TTC549 (cell line): Measurements from ENCODE around the gene ADAMTS16.

Source experiments
- FAIRE-seq: peaks from 2 replicates; lab custom pipeline; 2012; peaks lifted over from hg19 to GRCh38; lab: Jason Lieb, UNC

The ADAMTS16 gene

DNA sequence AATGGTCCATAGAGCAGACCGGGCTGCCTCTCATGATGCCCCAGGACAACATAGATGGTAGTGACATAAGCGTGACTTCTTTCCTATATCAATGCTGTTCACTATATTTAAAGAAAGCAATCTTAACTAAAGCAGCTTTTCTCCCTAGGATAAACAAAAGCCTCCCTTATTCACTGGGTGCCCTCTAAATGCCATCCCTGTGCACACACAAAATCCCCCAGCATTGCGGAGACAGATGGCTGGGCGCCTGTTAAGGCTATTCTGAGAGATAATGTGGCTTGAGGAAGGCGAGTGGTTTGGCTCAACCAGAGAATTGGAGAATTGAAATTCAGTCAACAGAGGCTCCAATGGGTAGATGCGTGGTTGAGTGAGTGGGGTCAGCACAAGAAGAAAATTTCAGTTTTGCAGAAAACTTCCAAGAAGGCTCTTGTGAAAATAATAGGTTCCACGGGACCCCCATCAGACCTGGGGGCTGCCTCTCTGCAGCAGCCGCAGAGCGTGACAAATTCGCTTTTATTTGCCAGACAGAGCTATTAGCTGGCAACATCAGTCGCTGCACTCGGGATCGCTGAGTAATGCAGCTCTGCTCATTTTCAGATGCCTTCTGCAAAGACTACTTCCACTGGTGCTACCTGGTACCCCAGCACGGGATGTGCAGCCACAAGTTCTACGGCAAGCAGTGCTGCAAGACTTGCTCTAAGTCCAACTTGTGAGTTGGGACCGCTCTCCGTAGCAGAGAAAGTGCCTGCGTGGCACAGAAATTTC is 178.5 kb downstream of the ADAMTS16 start:
- no peak for FAIRE-seq

DNA sequence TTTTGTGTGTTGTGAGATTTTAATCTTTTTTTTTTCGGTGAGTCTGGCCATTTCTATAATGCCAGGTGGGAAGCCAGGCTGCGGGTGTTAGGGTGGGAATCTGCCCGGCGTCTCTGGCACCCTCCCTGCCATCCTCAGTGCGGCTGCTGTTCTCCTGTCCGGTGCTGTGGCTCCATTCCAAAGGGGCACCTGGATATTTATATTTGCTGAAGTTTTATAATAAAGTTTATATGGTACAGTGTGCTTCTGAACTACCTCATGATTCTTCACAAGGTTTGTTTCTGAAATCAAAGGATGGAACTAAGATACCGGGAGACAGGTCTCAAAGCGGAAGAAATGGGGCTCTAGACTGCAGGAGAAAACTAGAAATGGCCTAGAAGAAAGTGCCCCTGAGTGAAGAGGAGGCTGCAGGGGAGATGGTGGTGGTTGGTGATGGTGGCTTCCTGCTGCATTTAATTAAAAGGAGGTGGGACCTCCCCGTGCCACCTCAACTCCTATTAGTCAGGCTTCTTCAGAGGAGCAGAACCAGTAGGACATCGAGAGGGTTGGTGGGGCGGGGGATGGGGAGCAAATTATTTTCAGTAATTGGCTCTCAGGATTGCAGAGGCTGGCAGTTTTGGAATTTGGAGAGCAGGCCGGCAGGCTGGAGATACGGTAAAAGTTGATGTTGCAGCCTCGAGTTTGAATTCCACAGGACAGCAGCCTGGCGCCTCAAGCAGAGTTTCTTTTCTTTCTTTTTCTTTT is 180.1 kb downstream of the ADAMTS16 start:
- no peak for FAIRE-seq

DNA sequence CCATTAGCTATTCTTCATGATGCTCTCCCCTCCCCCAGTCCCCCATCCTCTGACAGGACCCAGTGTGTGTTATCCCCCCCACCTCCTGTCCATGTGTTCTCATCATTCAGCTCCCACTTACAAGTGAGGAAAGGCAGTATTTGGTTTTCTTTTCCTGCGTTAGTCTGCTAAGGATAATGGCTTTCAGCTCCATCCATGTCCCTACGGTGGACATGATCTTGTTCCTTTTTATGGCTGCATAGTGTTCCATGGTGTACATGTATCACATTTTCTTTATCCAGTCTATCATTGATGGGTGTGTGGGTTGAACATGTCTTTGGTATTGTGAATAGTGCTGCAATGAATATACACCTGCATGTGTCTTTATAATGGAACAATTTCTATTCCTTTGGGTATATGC is 181.0 kb downstream of the ADAMTS16 start:
- no peak for FAIRE-seq

DNA sequence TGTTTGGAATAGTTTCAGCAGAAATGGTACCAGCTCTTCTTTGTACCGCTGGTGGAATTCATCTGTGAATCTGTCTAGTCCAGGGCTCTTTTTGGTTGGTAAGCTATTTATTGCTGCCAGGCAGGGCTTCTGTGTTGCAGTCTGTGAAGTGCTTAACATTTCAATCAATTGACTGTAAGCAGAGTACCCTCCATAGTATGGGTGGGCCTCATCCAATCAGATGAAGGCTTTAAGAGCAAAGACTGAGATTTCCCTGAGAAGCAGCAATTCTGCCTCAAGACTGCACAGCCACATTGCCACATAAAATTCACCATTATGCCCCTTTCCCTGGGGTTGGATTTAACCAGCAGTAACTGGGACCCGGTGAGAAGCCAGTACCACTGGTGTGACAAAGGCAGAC is 183.4 kb downstream of the ADAMTS16 start:
- no peak for FAIRE-seq

DNA sequence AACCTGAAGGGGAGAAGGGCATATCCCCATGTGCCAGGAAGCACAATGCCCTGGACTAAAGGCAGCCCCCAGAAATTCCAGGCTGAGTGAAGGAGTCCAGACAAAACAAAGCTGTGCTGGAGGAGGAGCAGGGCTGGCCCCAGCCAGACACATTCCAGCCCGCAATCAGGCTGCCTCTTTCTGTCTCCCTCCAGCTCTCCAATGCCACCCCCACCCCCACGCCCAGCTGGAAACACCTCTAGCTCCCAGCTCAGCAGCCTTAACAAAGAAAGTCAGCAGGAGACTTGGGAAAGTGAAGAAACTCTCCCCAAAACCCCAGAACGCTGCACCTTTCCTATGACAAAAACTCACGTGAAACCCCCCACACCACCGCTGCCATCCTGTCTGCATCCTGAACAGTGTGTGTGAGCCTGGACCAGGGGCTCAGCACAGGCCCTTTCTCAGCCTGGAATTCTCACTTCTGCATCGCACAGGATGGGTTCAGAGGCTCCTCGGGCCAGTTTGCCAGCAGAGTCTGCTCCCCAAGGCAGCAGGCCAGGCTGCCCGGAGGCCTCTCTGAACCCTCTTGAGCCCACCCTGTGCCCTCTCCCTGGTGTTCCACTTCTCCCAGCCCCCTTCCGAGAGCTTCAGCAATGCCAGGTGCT is 186.1 kb downstream of the ADAMTS16 start:
- FAIRE-seq, result no peak

DNA sequence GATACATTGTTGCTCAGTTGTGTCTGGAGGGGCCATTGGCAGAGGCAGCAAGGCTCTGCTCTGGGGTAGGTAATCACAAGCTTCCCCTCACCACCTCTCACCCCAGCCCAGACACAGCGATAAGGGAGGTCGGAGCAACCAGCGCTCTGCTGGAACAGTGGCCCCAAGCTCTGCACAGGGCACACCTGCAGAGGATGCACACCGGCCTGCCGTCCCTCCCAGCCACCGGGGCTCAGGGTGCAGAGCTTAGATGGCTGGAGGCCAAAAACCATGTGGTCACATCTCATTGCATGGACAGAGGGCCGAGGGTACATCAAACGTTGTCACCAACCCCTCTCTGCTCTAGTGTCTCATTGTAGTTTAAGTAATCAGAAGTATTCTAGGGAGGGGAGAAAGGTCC is 187.0 kb downstream of the ADAMTS16 start:
- FAIRE-seq, result no peak

DNA sequence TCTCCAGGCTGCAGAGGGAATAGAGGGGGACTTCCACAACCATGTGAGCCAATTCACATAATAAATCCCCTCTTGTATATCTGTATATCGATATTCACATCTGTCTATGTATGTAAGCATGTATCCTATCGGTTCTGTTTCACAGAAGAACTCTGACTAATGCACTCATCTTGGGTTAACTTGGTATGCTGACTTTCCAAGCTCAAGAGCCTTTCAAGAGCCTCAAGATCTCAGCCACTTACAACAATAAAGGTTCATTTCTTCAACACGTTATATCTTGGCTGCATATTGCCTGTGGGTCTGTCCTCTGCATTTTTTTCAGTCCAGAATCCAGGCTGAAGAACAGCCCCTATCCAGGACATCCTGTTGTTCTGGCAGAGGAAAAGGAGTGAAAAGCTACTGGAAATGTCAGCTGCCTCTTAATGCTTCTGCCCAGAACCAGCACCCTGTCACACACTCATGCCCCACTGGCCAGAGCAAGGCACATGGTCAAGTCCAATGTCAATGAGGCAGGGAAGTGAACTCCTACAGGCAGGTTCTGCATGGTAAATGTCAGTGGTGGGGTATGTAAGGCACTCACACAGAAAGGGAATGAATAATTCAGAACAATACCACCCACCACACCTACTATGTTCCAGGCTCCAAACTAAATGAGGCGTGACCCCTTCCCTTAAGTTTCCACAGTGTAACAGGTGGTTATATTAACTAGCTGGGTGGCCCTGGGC is 190.8 kb downstream of the ADAMTS16 start:
- no peak for FAIRE-seq

DNA sequence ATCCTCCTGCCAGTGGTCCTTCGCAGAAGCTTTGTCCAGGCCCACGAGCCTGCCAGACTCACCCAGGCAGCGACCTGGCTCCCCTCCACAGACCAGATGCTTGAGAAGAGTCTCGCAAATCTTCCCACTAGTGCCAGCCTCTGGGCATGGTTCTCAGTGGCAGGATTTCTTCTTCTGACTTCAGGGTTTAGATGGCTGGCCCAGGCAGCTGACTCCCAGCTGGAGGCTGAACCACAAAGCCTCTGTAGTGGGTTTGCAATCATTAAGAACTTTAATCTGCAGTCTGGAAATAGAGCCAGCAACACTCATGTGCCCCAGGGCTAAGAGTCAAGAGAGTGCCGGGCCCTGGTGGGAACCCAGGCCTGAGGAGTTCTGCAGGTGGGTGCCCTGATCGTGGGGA is 191.7 kb downstream of the ADAMTS16 start:
- no peak for FAIRE-seq

DNA sequence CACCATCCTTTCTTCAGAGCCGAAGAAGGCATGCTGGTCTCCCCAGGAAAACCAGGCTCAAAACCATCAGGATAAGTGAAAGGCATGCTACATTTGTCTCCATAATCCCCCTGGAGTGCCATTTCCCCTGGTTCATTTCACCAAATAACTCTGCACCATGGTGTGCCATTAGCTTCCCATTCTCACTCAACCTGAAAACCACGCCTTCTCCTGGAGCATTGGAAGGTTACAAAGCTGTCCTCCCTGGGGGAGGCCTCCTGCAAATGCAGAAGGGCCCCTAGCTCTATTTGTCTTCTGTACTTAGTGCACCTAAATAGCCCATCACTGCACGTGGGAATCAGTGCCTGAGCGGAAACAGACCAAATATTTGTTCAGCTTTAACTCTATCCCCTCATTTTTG is 192.2 kb downstream of the ADAMTS16 start:
- FAIRE-seq, result no peak

DNA sequence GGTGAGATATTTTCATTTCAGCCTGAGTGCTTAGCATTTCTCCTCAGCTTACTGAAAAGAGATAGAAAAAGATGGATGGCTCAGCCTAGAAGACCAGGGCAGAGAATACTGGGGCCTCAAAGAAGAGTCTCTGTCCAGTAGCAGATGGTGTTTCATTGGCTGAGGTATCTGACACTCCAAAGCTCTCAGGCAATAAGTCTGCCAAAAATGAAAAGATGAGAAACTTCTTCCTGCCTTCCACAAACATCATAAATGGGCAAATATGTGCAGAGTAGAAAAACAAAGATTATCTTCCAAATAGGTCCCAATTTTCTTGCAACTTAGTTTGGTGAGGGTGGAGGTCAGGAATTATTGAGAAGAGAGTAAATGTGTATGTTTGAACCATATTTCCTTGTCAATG is 195.0 kb downstream of the ADAMTS16 start:
- no peak for FAIRE-seq

DNA sequence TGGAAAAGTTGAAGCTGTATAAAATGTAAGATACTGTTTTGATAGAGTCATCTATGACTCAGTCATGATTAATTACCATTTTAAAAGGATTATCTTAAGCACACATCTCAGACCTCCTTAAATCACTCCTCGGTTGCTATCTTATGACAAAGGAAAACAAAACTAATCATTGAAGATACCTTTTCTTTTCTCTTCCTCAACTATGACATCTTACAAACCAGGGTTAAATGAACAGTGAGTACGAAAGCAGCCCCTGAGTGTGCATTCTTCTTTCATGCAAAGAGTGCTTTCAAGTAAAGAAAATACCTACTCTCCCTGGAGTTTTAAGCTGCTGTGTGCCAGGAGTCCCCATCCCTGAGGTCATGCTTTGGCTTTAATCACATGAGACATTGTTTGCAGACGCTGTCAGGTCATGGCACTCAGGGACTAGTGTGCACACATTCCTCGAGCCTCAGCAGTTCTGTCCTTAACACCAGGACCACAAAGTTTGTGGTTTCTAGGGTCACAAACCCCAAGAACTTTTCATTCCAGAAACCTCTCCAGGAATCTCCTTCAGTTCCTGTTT is 195.7 kb downstream of the ADAMTS16 start:
- no peak for FAIRE-seq

DNA sequence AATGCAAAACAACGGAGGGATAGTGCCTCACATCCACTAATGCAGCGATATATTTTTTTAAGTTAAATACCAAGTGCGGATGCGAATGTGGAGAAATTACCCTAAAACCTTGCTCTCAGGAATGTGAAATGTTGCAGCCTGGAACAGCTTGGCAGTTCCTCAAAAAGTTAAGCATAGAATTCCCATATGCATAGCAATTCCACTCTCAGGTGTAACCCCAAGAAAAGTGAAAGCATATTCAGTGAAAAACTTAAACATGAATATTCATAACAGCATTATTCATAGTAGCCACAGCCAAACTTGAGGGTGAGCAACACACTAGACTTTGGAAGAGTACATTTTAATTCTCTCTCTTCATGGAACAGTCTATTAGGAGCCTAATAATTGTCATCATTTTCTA is 199.1 kb downstream of the ADAMTS16 start:
- FAIRE-seq, result no peak

DNA sequence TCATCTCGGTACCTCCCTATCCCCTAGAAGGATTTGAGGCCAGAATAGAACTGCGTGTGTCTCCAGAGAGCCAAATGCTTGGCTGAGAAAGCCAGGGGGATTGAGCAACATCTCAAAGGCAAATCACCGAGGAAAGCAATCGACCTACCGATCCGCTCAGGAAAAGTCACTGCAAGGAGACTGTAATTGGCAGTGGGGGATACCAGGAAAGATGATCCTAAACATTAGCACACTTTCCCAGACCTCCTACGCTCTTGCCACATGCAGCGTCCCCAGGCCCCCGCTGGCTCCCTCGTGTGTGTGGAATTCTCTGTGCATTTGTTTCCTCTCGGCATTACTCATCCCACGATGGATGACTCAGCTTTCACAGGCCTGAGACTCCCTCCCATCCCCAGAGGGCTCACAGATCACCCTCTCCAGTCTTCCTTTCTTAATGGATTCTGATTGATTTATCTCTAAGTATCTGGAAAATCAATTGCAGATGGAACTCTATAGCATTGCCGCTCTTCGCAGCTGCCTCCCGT is 200.1 kb downstream of the ADAMTS16 start:
- FAIRE-seq, result no peak

DNA sequence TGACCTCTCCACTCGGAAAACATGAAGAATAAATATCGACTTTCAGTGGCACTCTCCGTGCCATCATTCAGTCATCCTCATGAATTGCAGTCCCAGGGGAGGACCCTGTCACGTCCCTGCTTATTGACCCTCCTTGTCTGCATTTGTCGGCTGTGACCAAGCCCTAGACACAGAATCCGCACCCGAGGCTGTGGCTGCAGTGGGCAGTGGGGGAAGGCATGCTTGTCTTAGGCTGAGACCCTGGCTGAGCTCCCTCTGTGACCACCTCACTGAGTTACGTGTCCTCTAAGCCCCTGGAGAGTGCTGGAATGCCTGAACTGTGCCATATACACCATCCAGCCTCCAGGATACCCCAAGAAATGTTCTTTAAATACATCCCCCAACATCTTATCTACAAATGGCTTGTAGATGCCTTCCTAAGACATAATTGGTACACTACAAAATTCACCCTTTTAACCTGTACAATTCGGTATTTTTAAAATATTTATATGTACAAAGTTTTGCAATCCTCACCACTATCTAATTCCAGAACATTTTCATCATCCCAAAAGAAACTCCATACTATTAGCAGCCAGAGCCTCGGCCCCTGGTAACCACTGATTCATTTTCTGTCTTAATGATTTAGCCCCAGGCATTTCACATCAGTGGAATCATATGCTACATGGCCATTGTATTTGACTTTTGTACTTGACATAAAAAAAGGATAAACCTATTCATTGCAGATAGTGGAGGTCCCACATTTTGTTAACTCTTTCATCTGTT is 201.6 kb downstream of the ADAMTS16 start:
- no peak for FAIRE-seq

DNA sequence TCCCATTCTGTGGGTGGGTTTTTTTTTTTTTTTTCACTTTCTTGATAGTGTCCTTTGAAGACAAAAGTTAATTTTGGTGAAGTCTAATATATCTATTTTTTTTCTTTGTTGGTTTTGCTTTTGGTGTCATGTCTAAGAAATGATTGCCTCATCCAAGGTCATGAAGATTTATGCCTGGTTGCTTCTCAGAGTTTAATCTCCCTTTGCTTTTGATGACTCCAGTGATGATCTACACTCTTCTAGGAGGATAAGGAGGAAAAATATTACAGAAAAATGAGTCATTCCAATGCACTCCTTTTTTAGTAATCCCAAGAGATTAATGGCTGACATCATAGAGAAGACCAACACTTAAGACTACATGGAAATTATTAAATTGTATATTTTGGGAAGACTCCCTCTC is 202.7 kb downstream of the ADAMTS16 start:
- FAIRE-seq, result no peak

DNA sequence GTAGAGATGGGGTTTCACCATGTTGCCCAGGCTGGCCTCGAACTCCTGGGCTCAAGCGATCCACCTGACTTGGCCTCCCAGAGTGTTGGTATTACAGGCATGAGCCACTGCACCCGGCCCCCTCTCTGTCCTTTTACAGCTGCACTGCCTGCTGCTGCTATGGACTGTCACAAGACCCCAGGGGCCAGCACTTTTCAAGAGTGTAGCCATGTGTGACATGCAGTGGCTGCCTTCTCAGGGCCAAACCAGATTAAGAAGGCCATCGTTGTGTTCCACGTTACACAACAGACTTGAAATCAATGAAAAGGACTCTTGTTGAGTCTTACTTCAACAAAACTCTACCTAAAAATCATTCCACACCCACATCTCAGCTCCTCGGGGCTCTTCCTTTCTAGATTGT is 203.4 kb downstream of the ADAMTS16 start:
- no peak for FAIRE-seq

DNA sequence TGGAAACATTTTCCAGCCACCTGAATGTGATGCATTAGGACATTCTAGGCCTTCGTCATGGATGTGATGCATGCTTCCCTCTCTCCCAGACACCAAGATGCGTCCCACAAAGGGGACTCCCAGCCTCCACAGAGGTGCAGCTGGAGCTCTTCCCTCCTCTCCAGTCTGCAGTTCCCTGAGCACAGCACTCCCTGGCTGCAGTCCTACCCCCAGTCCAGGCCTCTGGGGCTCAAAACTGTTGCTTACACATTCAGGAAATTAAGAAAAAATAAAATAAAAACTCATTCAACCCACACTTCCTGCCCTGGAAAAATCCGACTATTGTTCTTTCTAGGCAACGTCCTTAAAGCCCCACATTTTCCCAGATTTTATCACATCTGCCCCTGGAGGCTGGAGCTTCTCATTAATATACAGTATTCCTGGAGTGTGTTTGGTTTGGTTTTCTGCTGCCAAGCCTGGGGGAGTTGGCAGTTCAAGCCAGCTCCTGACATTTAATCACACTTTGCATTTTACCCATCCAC is 204.0 kb downstream of the ADAMTS16 start:
- no peak for FAIRE-seq

DNA sequence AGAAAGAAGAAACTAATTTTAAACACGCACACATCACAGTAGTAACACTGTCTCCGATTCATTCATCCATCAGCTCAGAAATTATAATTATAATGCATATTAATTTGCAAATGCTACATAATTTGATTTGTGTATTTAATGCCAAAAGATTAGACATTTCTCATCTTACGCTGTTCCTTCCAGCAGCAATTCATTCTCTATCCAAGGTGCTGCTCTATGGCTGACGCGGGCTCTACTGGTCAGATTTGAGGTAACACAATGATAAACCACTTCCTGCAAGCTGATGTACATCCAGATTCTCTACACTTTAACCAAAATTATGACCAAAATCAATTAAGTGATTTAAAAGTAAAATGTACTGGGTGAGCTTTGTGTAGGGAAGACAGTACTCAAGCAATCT is 204.5 kb downstream of the ADAMTS16 start:
- no peak for FAIRE-seq

DNA sequence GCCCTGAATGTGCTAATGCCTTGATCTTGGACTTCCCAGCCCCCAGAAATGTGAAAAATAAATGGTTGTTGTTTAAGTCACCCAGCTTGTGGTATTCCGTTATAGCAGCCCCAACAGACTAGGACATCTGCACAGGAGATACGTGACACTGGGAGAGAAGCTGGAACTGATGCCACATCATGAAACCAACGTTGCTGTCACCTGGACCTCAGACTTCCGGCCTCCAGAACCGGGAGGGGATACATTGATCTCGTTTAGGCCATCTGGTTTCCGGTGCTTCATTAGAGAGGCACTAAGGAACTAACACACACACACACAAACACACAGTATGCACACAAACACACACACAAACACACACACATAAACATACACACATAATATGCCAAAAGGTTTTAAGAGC is 207.3 kb downstream of the ADAMTS16 start:
- FAIRE-seq, result no peak

DNA sequence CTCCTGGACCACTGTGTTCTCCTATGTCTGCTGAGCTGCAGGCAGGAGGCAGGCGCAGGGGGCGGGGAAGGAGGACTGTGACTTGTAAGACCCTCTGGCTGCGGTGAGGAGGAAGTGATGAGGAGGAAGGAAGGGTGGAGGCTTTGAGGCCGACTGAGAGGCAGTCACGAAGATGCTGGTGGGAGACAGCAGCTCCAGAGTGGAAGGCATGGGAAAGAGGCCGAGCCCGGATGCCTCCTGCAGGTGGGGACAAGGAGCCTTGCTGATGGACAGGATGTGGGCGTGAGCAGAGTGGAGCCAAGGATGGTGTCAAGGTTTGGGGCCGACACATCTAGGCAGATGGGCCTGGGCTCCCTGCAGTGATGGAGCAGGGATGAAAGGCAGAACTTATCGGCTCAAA is 208.0 kb downstream of the ADAMTS16 start:
- no peak for FAIRE-seq

DNA sequence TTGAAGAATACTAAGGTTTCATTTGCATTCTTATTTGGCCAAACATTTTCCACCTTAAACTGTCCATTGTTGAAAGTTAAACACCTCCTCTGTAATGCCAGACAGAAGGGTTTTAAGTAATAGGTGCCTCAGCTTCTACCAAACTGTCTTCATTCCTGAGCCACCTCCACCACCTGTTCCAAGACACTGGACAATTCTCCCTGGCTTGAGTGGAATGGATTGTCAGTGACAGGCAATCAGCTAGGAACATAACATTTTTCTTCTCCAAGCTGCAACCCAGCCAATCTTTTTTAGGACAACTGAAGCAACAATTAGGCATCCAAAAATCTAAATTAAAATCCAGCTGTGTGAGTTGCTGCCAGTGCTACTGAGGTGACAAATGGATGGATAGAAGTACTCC is 208.4 kb downstream of the ADAMTS16 start:
- no peak for FAIRE-seq
